DMS153 treated with DMSO at 0.1 percent for 48 hours (cell line): ENCODE measurements around the gene PSPN.

Experiments used
- DNase-seq: peaks from one replicate; lab custom pipeline; 2025; ENCODE audit not compliant: unreplicated experiment; lab: John Stamatoyannopoulos, UW

PSPN gene

GRCh38 chr19:6333439-6333838 is 42.3 kb downstream of the PSPN start, which contains the start of gene ACER1:
Gene ACER1, minus strand, starts transcription at chr19:6333612. Its CDS starts 61 bp downstream, at chr19:6333551.
- no peak for DNase-seq

- DNase-seq = no peak
These were observed 48.9 kb downstream of the PSPN start for GRCh38 chr19:6326815-6327214.

- DNase-seq = no peak
These were observed 50.1 kb downstream of the PSPN start for GRCh38 chr19:6325614-6326013.
